IPS-18c (cell line): ENCODE results near the gene SH3TC1.

Experiments used
- H3K4me3 ChIP-seq: 2 replicates; pipeline ENCODE4 v1.7.0; 2013; ENCODE audit warnings: low read depth, mild to moderate bottlenecking, low read length, moderate library complexity; ENCODE audit not compliant: insufficient read depth
- H3K9me3 ChIP-seq: one replicate; pipeline ENCODE4 v1.6.1; 2013; ENCODE audit warnings: mild to moderate bottlenecking, low read length, moderate library complexity; ENCODE audit not compliant: control insufficient read depth, insufficient read depth

SH3TC1 gene

DNA sequence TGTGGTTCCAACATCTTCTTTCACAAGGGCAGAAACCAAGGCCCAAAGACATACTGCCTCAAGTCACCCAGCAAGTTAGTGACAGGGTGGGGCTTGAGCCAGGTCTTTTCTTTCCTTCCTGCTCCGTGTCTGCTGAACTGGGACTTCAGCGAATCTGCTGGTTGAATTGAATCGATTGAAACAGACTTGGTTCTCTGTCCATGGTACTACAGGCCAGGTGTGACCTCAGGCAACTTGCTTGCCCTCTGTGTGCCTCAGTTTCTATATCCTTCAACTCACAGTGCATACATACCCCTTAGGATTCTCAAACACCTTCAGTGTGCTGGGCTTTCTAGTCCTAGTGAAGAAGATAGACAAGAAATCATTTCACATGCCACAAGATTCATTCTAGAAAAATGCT lies 38.5 kb upstream of the SH3TC1 start:
- H3K4me3 ChIP-seq = no peak overlapping the region

DNA sequence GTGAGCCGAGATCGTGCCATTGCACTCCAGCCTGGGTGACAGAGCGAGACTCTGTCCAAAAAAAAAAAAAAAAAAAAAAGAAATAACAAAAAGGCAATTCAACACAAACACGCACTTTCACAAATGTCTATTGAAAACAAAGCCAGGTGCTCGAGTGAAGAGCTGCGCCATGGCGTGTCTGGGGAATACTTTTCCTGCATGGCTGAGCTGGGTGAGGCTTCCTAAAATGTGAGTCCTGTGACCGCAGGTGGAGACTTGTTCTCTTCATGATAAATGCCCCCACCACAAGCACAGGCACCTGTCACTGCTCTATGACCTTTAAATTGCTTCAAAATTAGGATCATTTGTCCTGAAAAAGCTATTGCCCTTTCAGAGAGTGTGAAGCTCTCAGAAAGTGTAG lies 36.5 kb upstream of the SH3TC1 start:
- H3K4me3 ChIP-seq = no peak overlapping the region
- no peaks in the 10 kb centered on the region for H3K9me3 ChIP-seq

More for the DNA sequence above, 38.5 kb upstream of the SH3TC1 start:
- no peaks in the 10 kb centered on the region for H3K9me3 ChIP-seq

DNA sequence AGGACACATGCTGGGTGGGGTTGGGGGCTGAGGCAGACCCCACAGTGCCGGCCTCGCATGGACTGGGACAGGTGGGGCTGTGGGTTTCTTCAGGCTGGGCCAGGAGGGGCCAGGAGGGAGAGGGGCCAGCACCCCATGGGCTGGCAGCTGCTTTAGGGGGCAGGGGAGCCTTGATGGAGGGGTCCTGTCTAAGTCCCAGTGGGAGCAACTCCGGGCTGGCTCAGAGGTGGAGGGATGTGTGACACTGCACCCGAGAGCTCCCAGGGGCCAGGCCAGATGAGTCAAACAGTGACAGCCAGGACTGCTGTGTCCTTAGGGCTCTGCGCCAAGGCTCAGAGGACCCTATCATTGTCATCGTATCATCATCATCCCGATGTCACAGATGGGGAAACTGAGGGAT lies 36.1 kb upstream of the SH3TC1 start:
- Histone ChIP-seq H3K4me3 (no peak overlapping the region), H3K9me3 (no peaks in the 10 kb centered on the region)

DNA sequence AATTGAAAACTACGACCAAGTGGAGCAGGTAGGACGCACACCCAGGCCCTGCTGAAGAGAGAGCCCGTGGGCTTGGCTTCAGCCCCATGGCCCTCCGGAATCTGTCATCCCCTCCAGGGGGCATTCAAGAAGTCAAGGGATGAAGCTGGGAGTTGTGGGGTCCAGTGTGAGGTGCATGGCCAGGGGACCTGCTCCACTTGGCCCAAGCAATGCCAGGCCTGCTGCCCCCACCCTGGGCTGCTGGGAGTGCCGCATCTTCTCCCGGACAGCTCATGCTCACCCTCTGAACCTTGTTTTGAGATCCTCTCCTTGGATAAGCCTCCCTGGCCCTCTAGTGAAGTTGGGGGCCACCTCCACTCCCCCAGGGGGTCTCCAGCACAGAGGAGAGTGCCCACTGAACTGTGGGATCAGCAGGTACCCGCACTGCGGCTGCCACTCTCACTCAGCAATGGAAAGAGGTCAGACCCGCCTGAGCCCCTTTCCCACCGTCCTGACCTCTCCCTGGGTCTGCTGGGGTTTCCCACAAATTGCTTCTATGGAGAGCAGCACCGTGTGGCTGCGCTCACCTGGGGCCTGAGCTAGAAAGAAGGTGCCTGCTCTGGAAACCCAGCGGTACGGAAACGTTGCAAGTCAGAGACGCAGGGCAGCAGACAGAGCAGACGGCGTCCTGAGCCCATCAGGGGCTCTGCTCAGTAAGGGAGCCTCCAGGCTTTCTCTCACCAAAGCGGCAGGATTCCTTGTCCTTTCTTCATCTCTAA lies 35.5 kb upstream of the SH3TC1 start:
- no peaks in the 10 kb centered on the region for H3K9me3 ChIP-seq
- no peak overlapping the region for H3K4me3 ChIP-seq

DNA sequence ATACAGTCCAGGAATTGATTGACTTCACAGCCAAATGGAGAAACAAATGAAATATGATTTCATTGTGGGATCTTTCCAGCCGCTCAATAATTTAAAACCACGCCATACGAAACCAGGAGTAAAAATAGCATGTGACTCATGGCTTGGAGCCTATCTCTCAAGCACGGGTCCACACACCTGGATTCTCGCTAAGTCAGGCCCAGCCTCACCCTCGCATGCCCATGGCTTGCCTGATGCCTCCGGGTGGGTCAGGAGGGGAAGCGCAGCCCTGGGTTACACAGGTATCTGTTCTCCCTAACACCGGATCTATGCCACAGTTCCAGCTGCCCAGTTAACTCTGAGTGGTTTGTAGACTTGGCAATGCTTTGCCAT lies 34.9 kb upstream of the SH3TC1 start:
- H3K4me3 ChIP-seq = no peak overlapping the region
- no peaks in the 10 kb centered on the region for H3K9me3 ChIP-seq

DNA sequence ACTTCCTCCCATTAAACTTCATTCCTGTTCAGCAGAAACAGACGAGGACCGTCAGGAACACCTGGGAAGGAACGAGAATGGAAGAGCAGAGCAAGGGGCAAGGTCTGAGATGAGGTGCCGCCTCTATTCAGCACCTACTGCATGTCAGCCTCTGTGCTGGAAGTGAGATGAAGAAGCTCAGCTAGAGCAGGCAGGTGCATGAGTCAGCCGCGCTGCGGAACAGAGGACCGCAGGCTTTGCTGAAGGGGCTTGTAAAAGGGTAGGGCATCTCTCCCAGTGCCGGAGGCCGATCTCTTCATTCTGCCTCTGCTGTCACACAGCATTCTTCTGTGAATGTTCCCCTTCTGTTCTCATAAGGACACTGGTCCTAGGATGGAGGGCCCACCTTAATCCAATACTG lies 34.4 kb upstream of the SH3TC1 start:
- Histone ChIP-seq H3K9me3 (no peaks in the 10 kb centered on the region), H3K4me3 (no peak overlapping the region)

DNA sequence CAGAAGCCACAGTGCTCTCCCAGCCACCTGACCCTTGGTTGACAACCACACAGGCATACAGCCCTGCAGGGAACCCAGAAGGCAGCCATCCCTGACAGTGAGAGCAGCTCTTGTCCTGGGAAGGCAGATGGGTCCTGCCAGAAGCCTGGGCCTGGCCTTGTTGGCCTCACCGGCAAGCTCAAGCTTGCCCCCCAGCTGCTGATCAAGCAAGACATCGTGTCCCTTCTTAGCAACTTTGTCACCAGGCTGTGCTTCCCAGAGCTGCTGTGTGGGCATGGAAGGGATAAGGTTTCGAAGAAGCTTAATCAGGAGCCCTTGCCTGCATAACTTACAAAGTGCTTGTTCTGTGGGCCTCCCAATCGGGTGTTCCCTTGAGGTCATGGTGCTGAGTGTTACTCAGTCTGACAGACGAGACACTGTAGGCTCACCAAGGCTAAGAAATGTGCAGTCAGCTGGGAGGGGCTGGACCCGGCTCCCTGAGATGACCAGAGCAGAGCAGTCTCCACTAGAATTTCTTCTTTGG lies 33.7 kb upstream of the SH3TC1 start:
- no peak overlapping the region for H3K4me3 ChIP-seq

DNA sequence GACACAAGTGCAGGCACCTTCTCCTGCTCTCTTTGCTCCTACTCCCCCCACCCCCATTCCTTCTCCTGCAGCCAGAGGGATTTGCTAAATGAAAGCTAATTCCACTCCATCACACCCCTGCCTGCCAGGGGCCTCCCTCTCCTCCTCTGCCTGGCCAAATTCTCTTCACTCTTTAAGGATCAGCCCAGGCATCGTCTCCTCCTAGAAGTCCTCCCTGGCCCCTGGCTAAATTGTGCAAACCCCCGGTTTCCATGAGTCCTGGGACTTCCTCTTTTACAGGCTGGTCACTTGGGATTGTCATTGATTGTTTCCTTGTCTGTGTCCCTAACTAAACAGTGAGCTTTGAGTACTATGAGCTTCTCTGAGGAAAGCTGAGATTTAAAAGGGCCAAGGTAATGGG lies 31.8 kb upstream of the SH3TC1 start:
- H3K9me3 ChIP-seq = no peaks in the 10 kb centered on the region
- no peak overlapping the region for H3K4me3 ChIP-seq

More for the DNA sequence above, 33.7 kb upstream of the SH3TC1 start:
- H3K9me3 ChIP-seq = no peaks in the 10 kb centered on the region

DNA sequence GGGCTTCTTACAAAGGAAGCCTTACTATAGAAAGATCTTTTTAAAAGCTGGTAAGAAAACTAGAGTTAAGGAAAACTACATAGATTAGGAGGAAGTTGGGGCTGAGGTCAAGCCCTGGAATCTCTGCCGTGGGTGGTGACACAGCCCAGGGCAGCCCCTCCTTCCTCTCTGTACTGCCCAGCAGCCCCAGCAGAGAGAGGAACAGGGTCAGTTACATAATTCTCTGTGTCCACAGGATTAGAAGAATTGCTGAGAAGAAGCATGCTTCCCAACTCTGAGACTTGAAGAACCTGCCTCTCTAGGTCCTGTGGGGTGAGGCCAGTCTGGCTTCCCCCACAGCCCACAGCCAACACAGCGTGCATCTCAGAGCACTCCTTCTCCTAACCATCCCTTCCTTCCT lies 31.3 kb upstream of the SH3TC1 start:
- no peak overlapping the region for H3K4me3 ChIP-seq
- H3K9me3 ChIP-seq = peaks cover 2% of the 10 kb centered on the region

DNA sequence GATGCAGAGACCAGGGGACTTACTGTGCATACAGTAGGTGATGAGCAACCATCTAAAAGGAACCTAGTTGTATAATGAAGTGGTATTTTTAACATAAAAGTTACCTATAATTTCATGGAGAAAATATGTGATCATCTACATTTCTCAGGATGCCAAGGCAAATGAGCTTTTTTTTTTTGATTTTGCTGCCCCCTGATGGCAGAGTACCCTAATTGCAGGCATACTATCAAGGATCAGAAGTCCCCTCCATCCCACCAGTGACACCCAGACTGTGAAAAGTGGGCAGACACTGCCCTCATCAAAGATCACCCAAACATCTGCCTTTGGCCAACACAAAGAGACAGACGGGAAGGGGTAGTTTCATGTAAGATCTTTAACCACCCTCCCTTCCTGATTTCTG lies 30.9 kb upstream of the SH3TC1 start:
- H3K9me3 ChIP-seq = peaks cover 2% of the 10 kb centered on the region

DNA sequence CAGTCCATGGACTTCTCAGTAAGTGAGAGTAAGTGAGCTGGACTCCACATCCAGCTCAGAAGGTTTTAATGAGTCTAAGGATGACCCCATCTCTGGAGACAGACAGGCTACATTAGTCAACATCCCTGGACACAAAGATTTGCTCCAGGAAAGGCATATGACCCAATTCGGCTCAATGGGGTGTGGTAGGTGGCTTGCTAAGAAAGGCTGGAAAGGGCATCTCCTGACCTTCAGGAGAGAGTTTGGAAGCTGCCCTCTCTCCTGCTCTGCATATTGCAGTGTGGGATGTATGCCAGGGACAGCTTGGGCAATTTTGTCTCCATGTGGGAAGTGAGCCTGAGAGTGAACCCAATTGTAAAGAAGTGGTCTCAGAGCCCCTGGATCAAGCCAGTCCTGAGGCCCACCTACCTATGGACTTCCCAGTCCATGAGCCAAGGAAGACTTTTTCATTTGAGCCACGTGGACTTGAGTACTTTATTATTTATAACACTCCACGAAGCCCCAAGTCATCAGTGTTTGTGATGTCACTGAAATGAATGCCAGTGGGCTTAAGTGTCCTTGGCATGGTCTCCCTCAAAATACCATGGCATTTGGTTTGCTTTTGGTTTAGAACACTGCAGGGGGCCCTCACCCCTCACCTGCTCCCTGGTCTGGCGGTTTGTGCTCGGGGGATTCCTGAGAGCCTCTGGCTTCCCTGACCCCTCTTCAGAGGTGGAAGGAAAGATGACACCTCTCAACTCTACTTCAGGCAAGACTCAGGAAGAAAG lies 30.1 kb upstream of the SH3TC1 start:
- Histone ChIP-seq H3K4me3 (no peak overlapping the region), H3K9me3 (peaks cover 5% of the 10 kb centered on the region)

More for the DNA sequence above, 30.9 kb upstream of the SH3TC1 start:
- H3K4me3 ChIP-seq = no peak overlapping the region

DNA sequence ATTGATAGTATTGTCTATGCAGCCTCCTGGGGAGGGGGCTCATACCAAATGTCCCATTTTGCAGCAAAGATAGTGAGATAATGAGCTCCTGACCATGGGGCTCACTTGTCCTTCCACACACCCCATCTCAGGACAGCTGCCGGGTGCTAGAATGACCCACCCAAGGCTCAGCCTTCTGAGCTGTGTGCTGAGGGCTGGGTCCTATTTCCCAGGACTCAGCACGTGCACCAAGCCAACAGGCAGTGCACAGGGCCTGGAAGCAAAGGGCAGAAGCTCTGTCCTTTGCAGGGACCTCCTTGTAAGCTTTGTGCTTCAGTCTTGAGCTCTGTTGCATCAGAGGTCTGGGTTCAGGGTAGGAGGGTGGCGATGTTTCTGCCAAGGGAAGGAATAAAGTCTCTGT lies 29.3 kb upstream of the SH3TC1 start:
- H3K9me3 ChIP-seq = peaks cover 5% of the 10 kb centered on the region
- H3K4me3 ChIP-seq = no peak overlapping the region

DNA sequence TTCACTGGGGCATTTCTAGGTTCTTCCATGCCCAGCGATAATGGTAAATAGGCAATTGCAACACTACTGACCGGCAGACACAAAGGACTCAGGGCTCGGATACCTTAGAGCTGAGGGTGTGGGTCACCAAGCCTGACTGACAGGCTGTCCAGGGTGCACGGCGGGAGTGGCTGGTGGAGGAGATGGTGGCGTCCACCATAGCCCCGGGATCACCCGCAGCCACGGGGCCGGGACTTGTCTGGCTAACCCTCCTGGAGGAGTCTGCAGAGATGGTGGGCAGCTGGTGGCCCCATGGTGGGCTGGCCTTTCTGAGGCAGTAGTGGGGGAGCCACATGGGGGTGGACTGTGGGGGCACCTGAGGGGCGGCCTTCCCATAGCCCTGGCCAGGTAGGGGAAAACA lies 28.7 kb upstream of the SH3TC1 start:
- Histone ChIP-seq H3K9me3 (peaks cover 5% of the 10 kb centered on the region), H3K4me3 (no peak overlapping the region)

DNA sequence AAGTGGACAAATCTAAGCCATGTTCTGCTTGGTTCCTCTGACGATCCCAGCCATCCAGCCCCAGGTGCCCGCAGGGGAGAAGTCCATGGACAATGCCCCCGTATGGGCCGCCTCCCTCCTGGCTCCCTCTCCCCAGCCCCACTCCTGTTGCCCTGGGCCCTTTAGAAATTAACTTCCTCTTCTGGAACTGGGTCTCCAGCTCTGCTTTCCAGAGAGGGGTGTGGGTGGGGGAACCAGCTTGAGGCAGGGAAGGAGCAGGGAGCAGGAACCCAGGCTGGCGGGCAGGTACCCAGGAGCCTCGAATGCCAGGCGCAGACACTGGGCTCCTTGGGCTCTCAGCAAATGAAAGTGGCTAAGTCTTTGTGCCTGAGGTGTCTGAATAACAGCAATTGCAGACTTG lies 27.8 kb upstream of the SH3TC1 start:
- peaks cover 5% of the 10 kb centered on the region for H3K9me3 ChIP-seq

DNA sequence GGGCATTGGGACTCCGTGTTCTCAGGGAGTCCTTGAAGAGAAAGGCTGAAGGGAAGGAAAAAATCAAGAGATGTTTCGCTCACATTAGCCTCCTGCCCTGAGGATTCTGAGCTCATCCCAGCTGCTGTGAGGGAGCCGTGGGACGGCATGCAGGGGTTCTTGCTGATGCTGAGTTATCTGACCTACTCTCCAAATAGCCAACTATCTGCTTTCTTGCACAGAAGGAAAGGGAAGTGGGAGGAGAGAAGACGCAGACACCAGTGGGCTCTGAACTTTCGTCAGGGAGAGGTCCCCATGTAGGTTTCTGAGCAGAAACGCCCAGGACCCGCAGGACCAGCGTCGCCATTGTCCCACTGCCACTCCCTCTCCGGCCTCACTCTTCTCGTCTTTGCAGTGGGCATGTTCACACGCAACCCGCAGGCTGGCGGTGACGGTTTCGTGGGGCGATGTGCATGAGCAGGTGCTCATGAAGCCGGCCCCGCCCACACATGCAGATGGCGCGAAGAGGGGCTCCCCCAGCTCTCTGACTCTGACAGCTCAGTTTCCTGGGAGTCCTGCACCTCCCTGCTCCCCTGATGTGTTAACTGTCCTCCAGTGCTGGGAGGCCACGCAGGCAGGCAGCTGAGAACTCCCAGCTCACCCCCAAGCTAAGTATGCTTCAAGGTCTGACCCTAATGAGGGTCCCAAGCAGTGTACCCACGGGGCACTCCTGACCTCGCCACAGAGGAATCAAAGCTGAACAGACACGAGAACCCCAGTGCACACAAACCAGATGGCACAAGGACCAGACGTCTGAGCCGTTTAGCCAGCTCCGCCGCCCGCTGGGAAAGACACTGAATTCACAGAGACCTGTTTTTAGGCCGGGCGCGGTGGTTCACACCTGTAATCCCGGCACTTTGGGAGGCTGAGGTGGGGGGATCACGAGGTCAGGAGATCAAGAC lies 26.8 kb upstream of the SH3TC1 start:
- Histone ChIP-seq H3K9me3 (peaks cover 5% of the 10 kb centered on the region), H3K4me3 (no peak overlapping the region)

More for the DNA sequence above, 27.8 kb upstream of the SH3TC1 start:
- no peak overlapping the region for H3K4me3 ChIP-seq

DNA sequence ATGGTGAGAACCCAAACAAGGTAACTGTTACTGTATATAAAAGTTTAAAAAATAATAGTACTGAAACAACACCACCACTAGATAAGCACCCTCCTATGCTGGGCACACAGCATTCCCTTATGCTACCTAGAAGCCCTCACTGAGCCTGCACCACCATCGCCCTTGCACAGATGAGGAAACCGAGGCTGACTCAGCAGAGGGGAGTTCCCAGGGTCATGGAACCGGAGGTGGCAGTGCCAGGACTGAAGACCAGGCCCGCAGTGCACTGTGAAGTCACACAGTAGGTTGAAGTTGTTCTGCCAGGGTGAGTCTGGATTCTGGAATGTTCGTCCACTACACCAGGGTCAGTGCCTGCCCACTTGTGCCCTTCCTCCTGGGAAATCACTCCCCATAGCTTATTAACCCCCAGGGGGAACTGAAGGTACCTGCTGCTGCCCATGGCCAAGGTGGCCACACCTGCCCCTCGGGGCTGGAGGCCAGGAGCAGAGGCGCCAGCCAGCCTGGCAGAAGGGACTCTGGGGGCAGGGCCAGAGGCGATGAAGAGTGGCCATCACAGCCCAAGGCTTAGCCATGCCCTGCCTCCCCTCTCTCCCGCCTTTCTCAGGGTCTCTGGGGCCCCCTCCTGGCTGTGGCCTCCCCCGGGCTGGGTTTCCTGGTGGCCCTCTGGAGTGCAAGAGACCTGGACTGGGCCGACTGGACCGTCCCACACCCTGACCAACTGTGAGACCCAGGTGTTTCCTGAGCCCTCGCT lies 25.4 kb upstream of the SH3TC1 start:
- Histone ChIP-seq H3K9me3 (peaks cover 5% of the 10 kb centered on the region), H3K4me3 (no peak overlapping the region)

DNA sequence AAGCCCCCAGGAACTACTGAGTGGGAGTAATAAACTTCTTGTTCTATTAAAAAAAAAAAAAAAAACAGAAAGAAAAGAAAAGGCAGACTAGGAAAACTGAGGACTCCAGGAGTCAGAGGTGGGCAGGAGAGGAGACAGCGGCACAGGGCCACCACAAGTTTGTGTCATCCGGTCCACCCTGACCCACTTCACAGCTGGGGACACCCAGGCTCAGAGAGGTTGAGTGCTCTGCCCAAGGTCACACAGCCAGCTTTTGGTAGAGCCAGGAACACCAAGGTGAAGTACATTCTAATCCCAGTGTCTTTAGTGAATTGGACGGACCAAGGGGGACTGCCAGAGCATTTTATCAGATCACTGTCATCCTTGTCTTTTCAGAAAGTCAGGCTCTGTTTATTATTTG lies 24.1 kb upstream of the SH3TC1 start:
- peaks cover 5% of the 10 kb centered on the region for H3K9me3 ChIP-seq
- H3K4me3 ChIP-seq = no peak overlapping the region
